IMR-90 (cell line): ENCODE results near the gene RAB31. TPM values are rescaled to one million over a fixed set of nuclear protein-coding genes. Genes with fewer than 3 reads are reported as not detected.

Experiments
- ATAC-seq: fragments of 200-7000 bp; cut with Tn5 transposase; 2 replicates; pipeline ENCODE4 v1.9.1; 2020; ENCODE audit warnings: low read depth, mild to moderate bottlenecking, moderate library complexity
- BruUV-seq: library from RNA; stranded (reverse); fragments of 400-500 nt; replicated peaks from 2 replicates; lab custom pipeline; 2021; lab: Mats Ljungman, UMichigan
- CTCF ChIA-PET: fragments of 300-600 bp; formaldehyde crosslinking; extraction: SDS; loops from one replicate; lab custom pipeline; 2021; ENCODE audit warnings: antibody characterized with exemption; lab: Yijun Ruan, JAX
- POLR2A ChIA-PET: fragments of 300-600 bp; sonication (Branson Sonifier 250); formaldehyde crosslinking; loops from one replicate; lab custom pipeline; 2022; ENCODE audit warnings: antibody characterized with exemption; ENCODE audit not compliant: unreplicated experiment; lab: Charles Lee
- DNase-seq: peaks from one replicate; pipeline ENCODE4 v3.0.0; 2013
- H2AFZ ChIP-seq: replicated peaks from 2 replicates; pipeline ENCODE3; 2013; ENCODE audit warnings: low read length, mild to moderate bottlenecking; ENCODE audit not compliant: poor library complexity
- H2AK5ac ChIP-seq: 2 replicates; pipeline ENCODE4 v1.6.1; 2013; ENCODE audit warnings: low read depth, low read length, inconsistent platforms
- H2AK9ac ChIP-seq: replicated peaks from 2 replicates; pipeline ENCODE3; 2013; ENCODE audit warnings: mild to moderate bottlenecking, low read depth, low read length, moderate library complexity; ENCODE audit not compliant: poor library complexity
- H2BK120ac ChIP-seq: 2 replicates; pipeline ENCODE4 v1.6.1; 2013; ENCODE audit warnings: low read depth, low read length, inconsistent platforms
- H2BK15ac ChIP-seq: 3 replicates; pipeline ENCODE4 v1.6.1; 2013; ENCODE audit warnings: low read depth, low read length, inconsistent platforms
- H2BK20ac ChIP-seq: 2 replicates; pipeline ENCODE4 v1.6.1; 2013; ENCODE audit warnings: low read depth, mild to moderate bottlenecking, inconsistent platforms, low read length, moderate library complexity
- H2BK5ac ChIP-seq: 2 replicates; pipeline ENCODE4 v1.6.1; 2013; ENCODE audit warnings: mild to moderate bottlenecking, low read depth, low read length, inconsistent platforms; ENCODE audit not compliant: poor library complexity, severe bottlenecking
- H3K14ac ChIP-seq: replicated peaks from 2 replicates; pipeline ENCODE4 v1.6.1; 2013; ENCODE audit warnings: low read depth, low read length, inconsistent platforms
- H3K18ac ChIP-seq: 2 replicates; pipeline ENCODE4 v1.6.1; 2013; ENCODE audit warnings: low read depth, low read length, control low read depth
- H3K23ac ChIP-seq: 2 replicates; pipeline ENCODE4 v1.6.1; 2013; ENCODE audit warnings: low read depth, low read length, inconsistent platforms
- H3K27ac ChIP-seq: 2 replicates; pipeline ENCODE4 v1.5.1; 2013; ENCODE audit warnings: mild to moderate bottlenecking, control low read depth, low read length; ENCODE audit not compliant: insufficient read depth
- H3K27me3 ChIP-seq: 2 replicates; pipeline ENCODE4 v1.6.1; 2013; ENCODE audit warnings: low read length; ENCODE audit not compliant: control insufficient read depth, insufficient read depth
- H3K36me3 ChIP-seq: 2 replicates; pipeline ENCODE4 v1.6.1; 2013; ENCODE audit warnings: low read length, mixed read lengths; ENCODE audit not compliant: control insufficient read depth, insufficient read depth
- H3K4ac ChIP-seq: 2 replicates; pipeline ENCODE4 v1.6.1; 2013; ENCODE audit warnings: low read depth, low read length, inconsistent platforms
- H3K4me1 ChIP-seq: 2 replicates; pipeline ENCODE4 v1.6.1; 2013; ENCODE audit warnings: low read length, mixed read lengths; ENCODE audit not compliant: control insufficient read depth, insufficient read depth
- H3K4me2 ChIP-seq: 2 replicates; pipeline ENCODE4 v1.6.1; 2013; ENCODE audit warnings: low read depth, mild to moderate bottlenecking, control low read depth, low read length, moderate library complexity
- H3K4me3 ChIP-seq: 2 replicates; pipeline ENCODE4 v1.5.1; 2013; ENCODE audit warnings: low read depth, mild to moderate bottlenecking, control low read depth, low read length, moderate library complexity; ENCODE audit not compliant: insufficient read depth
- H3K56ac ChIP-seq: 2 replicates; pipeline ENCODE4 v1.6.1; 2013; ENCODE audit warnings: low read length, inconsistent platforms; ENCODE audit not compliant: insufficient read depth; ENCODE audit errors: extremely low read depth
- H3K79me1 ChIP-seq, 2 experiments: 2 replicates each; pipeline ENCODE4 v1.6.1; 2013; ENCODE audit warnings: low read length in 2 of 2, inconsistent platforms in 1 of 2, low read depth in 1 of 2
- H3K9ac ChIP-seq: 2 replicates; pipeline ENCODE4 v1.6.1; 2013; ENCODE audit warnings: low read depth, low read length, control low read depth
- H3K9me1 ChIP-seq: 2 replicates; pipeline ENCODE4 v1.6.1; 2013; ENCODE audit warnings: low read length, inconsistent platforms; ENCODE audit not compliant: insufficient read depth
- H3K9me3 ChIP-seq: 2 replicates; pipeline ENCODE4 v1.6.1; 2013; ENCODE audit warnings: low read length; ENCODE audit not compliant: control insufficient read depth, insufficient read depth
- H4K20me1 ChIP-seq: 2 replicates; pipeline ENCODE4 v1.6.1; 2013; ENCODE audit warnings: low read length, inconsistent platforms; ENCODE audit not compliant: insufficient read depth
- H4K5ac ChIP-seq: 2 replicates; pipeline ENCODE4 v1.6.1; 2013; ENCODE audit warnings: mild to moderate bottlenecking, low read depth, low read length, control low read depth
- H4K8ac ChIP-seq, 2 experiments: 2 replicates each; pipeline ENCODE4 v1.6.1; 2013; ENCODE audit warnings: low read depth in 2 of 2, low read length in 2 of 2, control low read depth in 1 of 2, inconsistent platforms in 1 of 2
- H4K91ac ChIP-seq: 2 replicates; pipeline ENCODE4 v1.6.1; 2013; ENCODE audit warnings: low read depth, low read length, inconsistent platforms; ENCODE audit not compliant: insufficient read depth
- BHLHE40 ChIP-seq: fragments of 150-350 bp; IDR thresholded peaks from 2 replicates; pipeline ENCODE4 v1.6.1; 2016; ENCODE audit warnings: mild to moderate bottlenecking, low read depth, low read length
- CEBPB ChIP-seq: IDR thresholded peaks from 2 replicates; pipeline ENCODE4 v1.6.1; 2012; ENCODE audit warnings: low read depth, low read length, improper control_type of control experiment
- CHD1 ChIP-seq: IDR thresholded peaks from 2 replicates; pipeline ENCODE4 v1.6.1; 2012; ENCODE audit warnings: low read depth, low read length, improper control_type of control experiment
- FOS ChIP-seq: fragments of 150-350 bp; IDR thresholded peaks from 2 replicates; pipeline ENCODE4 v1.6.1; 2016; ENCODE audit warnings: low read depth, low read length
- MAFK ChIP-seq: IDR thresholded peaks from 2 replicates; pipeline ENCODE4 v1.6.1; 2012; ENCODE audit warnings: low read depth, low read length, improper control_type of control experiment
- MAZ ChIP-seq: IDR thresholded peaks from 2 replicates; pipeline ENCODE4 v1.6.1; 2012; ENCODE audit warnings: low read depth, mild to moderate bottlenecking, low read length, improper control_type of control experiment, moderate library complexity, borderline replicate concordance
- MXI1 ChIP-seq: IDR thresholded peaks from 2 replicates; pipeline ENCODE4 v1.6.1; 2012; ENCODE audit warnings: low read depth, mild to moderate bottlenecking, low read length, moderate library complexity, borderline replicate concordance
- NFE2L2 ChIP-seq: fragments of 150-350 bp; IDR thresholded peaks from 2 replicates; pipeline ENCODE4 v1.6.1; 2016; ENCODE audit warnings: low read depth, mild to moderate bottlenecking, low read length
- POLR2A ChIP-seq: IDR thresholded peaks from 2 replicates; pipeline ENCODE4 v1.6.1; 2012; ENCODE audit warnings: mild to moderate bottlenecking, low read depth, low read length
- RAD21 ChIP-seq: IDR thresholded peaks from 2 replicates; pipeline ENCODE4 v1.6.1; 2012; ENCODE audit warnings: low read length, improper control_type of control experiment
- RCOR1 ChIP-seq: IDR thresholded peaks from 2 replicates; pipeline ENCODE4 v1.6.1; 2012; ENCODE audit warnings: mild to moderate bottlenecking, low read length, improper control_type of control experiment; ENCODE audit not compliant: insufficient replicate concordance
- RFX5 ChIP-seq: IDR thresholded peaks from 2 replicates; pipeline ENCODE4 v1.8.0; 2012; ENCODE audit warnings: low read depth, mild to moderate bottlenecking, low read length, moderate library complexity
- SMC3 ChIP-seq: fragments of 150-350 bp; IDR thresholded peaks from 2 replicates; pipeline ENCODE4 v1.6.1; 2016; ENCODE audit warnings: low read depth, mild to moderate bottlenecking, antibody characterized with exemption, low read length, moderate library complexity
- WGBS, 2 experiments: methylation state at CpG; one replicate each; pipeline versions ENCODE4 v1.1.5 to v1.1.7; 2013; ENCODE audit warnings: missing lambda C conversion rate in 2 of 2; ENCODE audit not compliant: insufficient read length in 1 of 2; ENCODE audit errors: extremely low coverage in 2 of 2; 5-methylcytosine and 5-hydroxymethylcytosine counted together
- dilution Hi-C: fragments of 300-500 bp; cut with HindIII; formaldehyde crosslinking; loops from one replicate; pipeline ENCODE4 v1.14.3; 2018; ENCODE audit warnings: low sequenced_read_pairs; ENCODE audit not compliant: unreplicated experiment
- in situ Hi-C: fragments of 300-500 bp; cut with MboI; formaldehyde crosslinking; loops from 3 replicates; pipeline ENCODE4 v1.14.3; 2019; ENCODE audit warnings: low sequenced_read_pairs, inconsistent platforms, mixed read lengths
- intact Hi-C: fragments of 100-400 bp; cut with micrococcal nuclease; formaldehyde crosslinking; loops from 2 replicates; pipeline ENCODE4 v1.10.0; 2022
- polyA plus RNA-seq, 3 experiments: library from polyadenylated mRNA; depleted of rRNA; stranded (reverse); fragments of >200 nt; gene quantifications; 2 replicates each; pipeline ENCODE4 v1.2.3, GENCODE V29; 2012; ENCODE audit warnings: low replicate concordance in 1 of 3
- total RNA-seq: library from RNA; depleted of rRNA; stranded (reverse); fragments of >200 nt; gene quantifications from 2 replicates; pipeline ENCODE4 v1.2.3, GENCODE V29; 2012
- TF ChIP-seq, protein P1 (sequence below): fragments of 150-350 bp; IDR thresholded peaks from 2 replicates; pipeline ENCODE4 v1.6.1; 2016; ENCODE audit warnings: low read depth, mild to moderate bottlenecking, low read length, moderate library complexity, borderline replicate concordance
- TF ChIP-seq, protein P2 (sequence below): fragments of 150-350 bp; IDR thresholded peaks from 2 replicates; pipeline ENCODE4 v1.6.1; 2017; ENCODE audit warnings: mild to moderate bottlenecking, antibody characterized with exemption, low read length, low read depth
- TF ChIP-seq, protein P3 (sequence below): conservative IDR thresholded peaks from 2 replicates; pipeline ENCODE4 v1.5.1; 2012; ENCODE audit warnings: mild to moderate bottlenecking, low read depth, low read length, improper control_type of control experiment

RAB31 gene
- total and polyA plus RNA-seq, 2 of the 4 experiments (the other 2 are of a cell fraction), result 13.8 to 26.9 TPM

DNA sequence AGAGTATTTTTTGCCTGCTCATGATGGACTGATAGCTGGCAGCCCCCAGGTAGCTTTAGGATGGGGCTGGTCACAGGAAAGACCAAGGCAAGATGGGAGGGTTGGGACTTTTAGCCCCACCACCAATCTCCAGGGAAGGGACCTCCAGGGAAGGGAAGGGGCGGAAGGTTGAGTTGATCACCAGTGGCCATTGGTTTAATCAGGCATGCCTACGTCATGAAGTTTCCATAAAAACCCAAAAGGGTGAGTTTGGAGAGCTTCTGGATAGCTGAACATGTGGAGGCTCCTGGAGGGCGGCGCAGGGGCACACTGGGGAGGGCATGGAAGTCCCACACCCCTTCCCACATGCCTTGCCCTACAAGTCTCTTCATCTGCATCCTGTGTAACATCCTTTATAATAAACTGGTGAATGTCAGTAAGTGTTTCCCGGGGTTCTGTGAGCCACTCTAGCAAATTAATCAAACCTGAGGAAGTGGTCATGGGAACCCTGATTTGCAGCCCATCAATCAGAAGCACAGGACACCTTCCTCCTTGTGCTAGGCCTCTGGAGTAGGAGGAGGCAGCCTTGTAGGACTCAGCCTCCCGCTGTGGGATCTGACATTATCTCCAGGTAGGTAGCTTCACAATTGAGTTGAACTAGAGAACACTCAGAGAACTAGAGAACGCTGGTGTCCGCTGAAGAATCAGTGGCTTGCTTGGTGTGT lies 30.3 kb downstream of the RAB31 start:
- TF ChIP-seq FOS (no peak), POLR2A (no peak), RAD21 (no peak), CHD1 (no peak), RCOR1 (no peak), MXI1 (no peak), BHLHE40 (no peak), MAZ (no peak), RFX5 (no peak), NFE2L2 (no peak), SMC3 (no peak), CEBPB (no peak), MAFK (no peak)
- TF ChIP-seq, protein P1, sequence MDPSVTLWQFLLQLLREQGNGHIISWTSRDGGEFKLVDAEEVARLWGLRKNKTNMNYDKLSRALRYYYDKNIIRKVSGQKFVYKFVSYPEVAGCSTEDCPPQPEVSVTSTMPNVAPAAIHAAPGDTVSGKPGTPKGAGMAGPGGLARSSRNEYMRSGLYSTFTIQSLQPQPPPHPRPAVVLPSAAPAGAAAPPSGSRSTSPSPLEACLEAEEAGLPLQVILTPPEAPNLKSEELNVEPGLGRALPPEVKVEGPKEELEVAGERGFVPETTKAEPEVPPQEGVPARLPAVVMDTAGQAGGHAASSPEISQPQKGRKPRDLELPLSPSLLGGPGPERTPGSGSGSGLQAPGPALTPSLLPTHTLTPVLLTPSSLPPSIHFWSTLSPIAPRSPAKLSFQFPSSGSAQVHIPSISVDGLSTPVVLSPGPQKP, result no peak
- TF ChIP-seq, protein P2, sequence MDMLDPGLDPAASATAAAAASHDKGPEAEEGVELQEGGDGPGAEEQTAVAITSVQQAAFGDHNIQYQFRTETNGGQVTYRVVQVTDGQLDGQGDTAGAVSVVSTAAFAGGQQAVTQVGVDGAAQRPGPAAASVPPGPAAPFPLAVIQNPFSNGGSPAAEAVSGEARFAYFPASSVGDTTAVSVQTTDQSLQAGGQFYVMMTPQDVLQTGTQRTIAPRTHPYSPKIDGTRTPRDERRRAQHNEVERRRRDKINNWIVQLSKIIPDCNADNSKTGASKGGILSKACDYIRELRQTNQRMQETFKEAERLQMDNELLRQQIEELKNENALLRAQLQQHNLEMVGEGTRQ, result no peak
- TF ChIP-seq, protein P3, sequence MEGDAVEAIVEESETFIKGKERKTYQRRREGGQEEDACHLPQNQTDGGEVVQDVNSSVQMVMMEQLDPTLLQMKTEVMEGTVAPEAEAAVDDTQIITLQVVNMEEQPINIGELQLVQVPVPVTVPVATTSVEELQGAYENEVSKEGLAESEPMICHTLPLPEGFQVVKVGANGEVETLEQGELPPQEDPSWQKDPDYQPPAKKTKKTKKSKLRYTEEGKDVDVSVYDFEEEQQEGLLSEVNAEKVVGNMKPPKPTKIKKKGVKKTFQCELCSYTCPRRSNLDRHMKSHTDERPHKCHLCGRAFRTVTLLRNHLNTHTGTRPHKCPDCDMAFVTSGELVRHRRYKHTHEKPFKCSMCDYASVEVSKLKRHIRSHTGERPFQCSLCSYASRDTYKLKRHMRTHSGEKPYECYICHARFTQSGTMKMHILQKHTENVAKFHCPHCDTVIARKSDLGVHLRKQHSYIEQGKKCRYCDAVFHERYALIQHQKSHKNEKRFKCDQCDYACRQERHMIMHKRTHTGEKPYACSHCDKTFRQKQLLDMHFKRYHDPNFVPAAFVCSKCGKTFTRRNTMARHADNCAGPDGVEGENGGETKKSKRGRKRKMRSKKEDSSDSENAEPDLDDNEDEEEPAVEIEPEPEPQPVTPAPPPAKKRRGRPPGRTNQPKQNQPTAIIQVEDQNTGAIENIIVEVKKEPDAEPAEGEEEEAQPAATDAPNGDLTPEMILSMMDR, result no peak
- Histone ChIP-seq H2BK15ac (no peak overlapping the region), H4K91ac (no peak overlapping the region), H2AK5ac (no peak overlapping the region; the same call in 1 of the 2 replicates), H3K27ac (no peak overlapping the region), H3K79me1 (peaks cover 7 to 52% of the 10 kb centered on the region in 2 experiments; a peak in 3 of 4 replicates), H2BK20ac (no peak overlapping the region), H3K4ac (no peak overlapping the region), H3K27me3 (no peaks in the 10 kb centered on the region; the same call in 1 of the 2 replicates), H3K14ac (no peak overlapping the region), H3K23ac (no peak overlapping the region), H4K20me1 (peaks cover 51% of the 10 kb centered on the region), H3K56ac (no peak overlapping the region), H3K18ac (no peak overlapping the region), H3K9ac (no peak overlapping the region), H4K5ac (no peak overlapping the region), H2BK5ac (no peak overlapping the region), H3K4me2 (no peak overlapping the region), H3K9me3 (no peaks in the 10 kb centered on the region), H3K4me1 (peaks cover 12% of the 10 kb centered on the region), H2BK120ac (no peak overlapping the region), H3K4me3 (no peak overlapping the region), H3K36me3 (no peaks in the 10 kb centered on the region), H4K8ac (no peak overlapping the region), H2AFZ (no peak overlapping the region), H3K9me1 (peaks cover 16% of the 10 kb centered on the region), H2AK9ac (no peak overlapping the region)
- 88% methylated on average over 2 of the region's 8 CpGs; no CpG with 5 or more reads in 1 of the 2 experiments for WGBS, 2 experiments
- dilution Hi-C loops (no loop called here), in situ Hi-C loops (no loop called here), intact Hi-C loops (no loop called here)
- no TSS peak for BruUV-seq
- ChIA-PET CTCF (no interaction called here), POLR2A (no interaction called here)
- no peak for ATAC-seq
- no peak for DNase-seq
